Measurements from ENCODE around the gene IGSF9.

Gene IGSF9

GRCh38 chr1:159986093-159986492 lies 40.7 kb upstream of the IGSF9 start:
- Histone ChIP-seq H3K4me2 (ENCODE audit: low read depth, low read length, poor library complexity, severe bottlenecking) (no peak overlapping the region), H3K9me3 (ENCODE audit: insufficient read depth, low read length) (no peaks in the 10 kb centered on the region), H3K27ac (ENCODE audit: low read depth, low read length) (no peak overlapping the region), H3K9me2 (replicated peaks; ENCODE audit: insufficient read depth, low read length) (no peaks in the 10 kb centered on the region), H2AFZ (ENCODE audit: low read depth, low read length, severe bottlenecking) (no peak overlapping the region), H3K79me2 (ENCODE audit: insufficient read depth, low read length) (no peaks in the 10 kb centered on the region), H3K27me3 (ENCODE audit: low read length) (no peaks in the 10 kb centered on the region), H4K20me1 (ENCODE audit: low read depth, low read length) (no peaks in the 10 kb centered on the region), H3K9ac (ENCODE audit: low read length) (no peak overlapping the region), H3K36me3 (ENCODE audit: low read length) (no peaks in the 10 kb centered on the region), H3F3A (ENCODE audit: insufficient read depth) (no peaks in the 10 kb centered on the region), H3K4me3 (ENCODE audit: insufficient read depth, low read length, poor library complexity, severe bottlenecking) (no peak overlapping the region)
- TF ChIP-seq CTCF (IDR thresholded peaks at IDR 0.05; ENCODE audit: insufficient read depth, low read length, poor library complexity, severe bottlenecking), result no peak

GRCh38 chr1:159985473-159985872 lies 40.1 kb upstream of the IGSF9 start:
- no peaks in the 10 kb centered on the region for H3F3A ChIP-seq (ENCODE audit: insufficient read depth)
- H2AFZ ChIP-seq (ENCODE audit: low read depth, low read length, severe bottlenecking), result no peak overlapping the region
- no peak overlapping the region for H3K27ac ChIP-seq (ENCODE audit: low read depth, low read length)
- no peak overlapping the region for H3K4me2 ChIP-seq (ENCODE audit: low read depth, low read length, poor library complexity, severe bottlenecking)
- H3K79me2 ChIP-seq (ENCODE audit: insufficient read depth, low read length), result no peaks in the 10 kb centered on the region
- H3K36me3 ChIP-seq (ENCODE audit: low read length), result no peaks in the 10 kb centered on the region
- no peak overlapping the region for H3K4me3 ChIP-seq (ENCODE audit: insufficient read depth, low read length, poor library complexity, severe bottlenecking)
- H3K9me3 ChIP-seq (ENCODE audit: insufficient read depth, low read length), result no peaks in the 10 kb centered on the region
- H3K9me2 ChIP-seq (replicated peaks; ENCODE audit: insufficient read depth, low read length), result no peaks in the 10 kb centered on the region
- no peaks in the 10 kb centered on the region for H4K20me1 ChIP-seq (ENCODE audit: low read depth, low read length)
- H3K9ac ChIP-seq (ENCODE audit: low read length), result no peak overlapping the region
- H3K27me3 ChIP-seq (ENCODE audit: low read length), result no peaks in the 10 kb centered on the region
- TF ChIP-seq CTCF (IDR thresholded peaks at IDR 0.05; ENCODE audit: insufficient read depth, low read length, poor library complexity, severe bottlenecking) (no peak), EZH2phosphoT487 (conservative IDR thresholded peaks at IDR 0.05; ENCODE audit: low read length) (no peak)

DNA sequence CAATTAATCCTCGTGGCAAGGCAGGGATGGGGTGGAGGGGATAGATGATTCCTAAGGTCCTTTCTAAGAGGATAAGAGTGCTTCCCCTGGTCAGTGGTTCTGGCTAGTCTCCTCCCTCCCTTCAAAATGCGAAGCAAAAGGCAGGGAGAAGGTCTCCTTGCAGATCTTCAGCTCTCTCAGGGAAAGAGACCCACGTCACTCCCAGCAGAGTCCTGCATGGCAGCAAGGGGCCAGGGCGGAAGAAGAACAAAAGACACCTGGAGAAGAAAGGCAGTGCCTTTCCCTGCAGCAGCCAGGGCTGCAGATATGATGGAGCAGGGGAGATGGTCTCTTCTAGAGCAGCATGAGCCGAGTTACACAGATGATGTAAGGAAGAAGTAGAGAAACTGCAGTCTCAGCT lies 38.3 kb upstream of the IGSF9 start:
- H3K27ac ChIP-seq (ENCODE audit: low read depth, low read length), result no peak overlapping the region
- TF ChIP-seq CTCF (IDR thresholded peaks at IDR 0.05; ENCODE audit: insufficient read depth, low read length, poor library complexity, severe bottlenecking) (no peak), EZH2phosphoT487 (conservative IDR thresholded peaks at IDR 0.05; ENCODE audit: low read length) (no peak)
- H3K36me3 ChIP-seq (ENCODE audit: low read length), result no peaks in the 10 kb centered on the region

GRCh38 chr1:159982280-159982679 lies 36.9 kb upstream of the IGSF9 start:
- no peaks in the 10 kb centered on the region for H3K36me3 ChIP-seq (ENCODE audit: low read length)
- no peaks in the 10 kb centered on the region for H3F3A ChIP-seq (ENCODE audit: insufficient read depth)
- H3K9me3 ChIP-seq (ENCODE audit: insufficient read depth, low read length), result no peaks in the 10 kb centered on the region
- H3K4me2 ChIP-seq (ENCODE audit: low read depth, low read length, poor library complexity, severe bottlenecking), result no peak overlapping the region
- H3K9ac ChIP-seq (ENCODE audit: low read length), result no peak overlapping the region
- H3K79me2 ChIP-seq (ENCODE audit: insufficient read depth, low read length), result no peaks in the 10 kb centered on the region
- H3K27ac ChIP-seq (ENCODE audit: low read depth, low read length), result no peak overlapping the region
- no peak overlapping the region for H3K4me3 ChIP-seq (ENCODE audit: insufficient read depth, low read length, poor library complexity, severe bottlenecking)
- H3K9me2 ChIP-seq (replicated peaks; ENCODE audit: insufficient read depth, low read length), result no peaks in the 10 kb centered on the region
- TF ChIP-seq CTCF (IDR thresholded peaks at IDR 0.05; ENCODE audit: insufficient read depth, low read length, poor library complexity, severe bottlenecking), result no peak
- no peaks in the 10 kb centered on the region for H4K20me1 ChIP-seq (ENCODE audit: low read depth, low read length)
- no peaks in the 10 kb centered on the region for H3K27me3 ChIP-seq (ENCODE audit: low read length)
- H2AFZ ChIP-seq (ENCODE audit: low read depth, low read length, severe bottlenecking), result no peak overlapping the region

More for the DNA sequence above, 38.3 kb upstream of the IGSF9 start:
- no peaks in the 10 kb centered on the region for H3K79me2 ChIP-seq (ENCODE audit: insufficient read depth, low read length)
- H3K9me3 ChIP-seq (ENCODE audit: insufficient read depth, low read length), result no peaks in the 10 kb centered on the region
- no peaks in the 10 kb centered on the region for H3K9me2 ChIP-seq (replicated peaks; ENCODE audit: insufficient read depth, low read length)
- no peaks in the 10 kb centered on the region for H4K20me1 ChIP-seq (ENCODE audit: low read depth, low read length)
- H3K4me2 ChIP-seq (ENCODE audit: low read depth, low read length, poor library complexity, severe bottlenecking), result no peak overlapping the region
- no peak overlapping the region for H3K4me3 ChIP-seq (ENCODE audit: insufficient read depth, low read length, poor library complexity, severe bottlenecking)
- H3K27me3 ChIP-seq (ENCODE audit: low read length), result no peaks in the 10 kb centered on the region
- no peak overlapping the region for H3K9ac ChIP-seq (ENCODE audit: low read length)
- H3F3A ChIP-seq (ENCODE audit: insufficient read depth), result no peaks in the 10 kb centered on the region
- H2AFZ ChIP-seq (ENCODE audit: low read depth, low read length, severe bottlenecking), result no peak overlapping the region

Data from SU-DHL-6 (cell line).